HG02885 (cell line): ENCODE measurements around the gene AFAP1.
A peak's percentile ranks its signal among the peaks of the same experiment; 100 is the strongest.

ENCODE experiments used
- ATAC-seq: cut with Tn5 transposase; IDR thresholded peaks from one replicate; pipeline ENCODE4 v1.9.1; 2021; ENCODE audit warnings: mild to moderate bottlenecking; ENCODE audit not compliant: unreplicated experiment, poor library complexity

The AFAP1 gene, protein sequence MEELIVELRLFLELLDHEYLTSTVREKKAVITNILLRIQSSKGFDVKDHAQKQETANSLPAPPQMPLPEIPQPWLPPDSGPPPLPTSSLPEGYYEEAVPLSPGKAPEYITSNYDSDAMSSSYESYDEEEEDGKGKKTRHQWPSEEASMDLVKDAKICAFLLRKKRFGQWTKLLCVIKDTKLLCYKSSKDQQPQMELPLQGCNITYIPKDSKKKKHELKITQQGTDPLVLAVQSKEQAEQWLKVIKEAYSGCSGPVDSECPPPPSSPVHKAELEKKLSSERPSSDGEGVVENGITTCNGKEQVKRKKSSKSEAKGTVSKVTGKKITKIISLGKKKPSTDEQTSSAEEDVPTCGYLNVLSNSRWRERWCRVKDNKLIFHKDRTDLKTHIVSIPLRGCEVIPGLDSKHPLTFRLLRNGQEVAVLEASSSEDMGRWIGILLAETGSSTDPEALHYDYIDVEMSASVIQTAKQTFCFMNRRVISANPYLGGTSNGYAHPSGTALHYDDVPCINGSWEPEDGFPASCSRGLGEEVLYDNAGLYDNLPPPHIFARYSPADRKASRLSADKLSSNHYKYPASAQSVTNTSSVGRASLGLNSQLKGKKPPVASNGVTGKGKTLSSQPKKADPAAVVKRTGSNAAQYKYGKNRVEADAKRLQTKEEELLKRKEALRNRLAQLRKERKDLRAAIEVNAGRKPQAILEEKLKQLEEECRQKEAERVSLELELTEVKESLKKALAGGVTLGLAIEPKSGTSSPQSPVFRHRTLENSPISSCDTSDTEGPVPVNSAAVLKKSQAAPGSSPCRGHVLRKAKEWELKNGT

DNA sequence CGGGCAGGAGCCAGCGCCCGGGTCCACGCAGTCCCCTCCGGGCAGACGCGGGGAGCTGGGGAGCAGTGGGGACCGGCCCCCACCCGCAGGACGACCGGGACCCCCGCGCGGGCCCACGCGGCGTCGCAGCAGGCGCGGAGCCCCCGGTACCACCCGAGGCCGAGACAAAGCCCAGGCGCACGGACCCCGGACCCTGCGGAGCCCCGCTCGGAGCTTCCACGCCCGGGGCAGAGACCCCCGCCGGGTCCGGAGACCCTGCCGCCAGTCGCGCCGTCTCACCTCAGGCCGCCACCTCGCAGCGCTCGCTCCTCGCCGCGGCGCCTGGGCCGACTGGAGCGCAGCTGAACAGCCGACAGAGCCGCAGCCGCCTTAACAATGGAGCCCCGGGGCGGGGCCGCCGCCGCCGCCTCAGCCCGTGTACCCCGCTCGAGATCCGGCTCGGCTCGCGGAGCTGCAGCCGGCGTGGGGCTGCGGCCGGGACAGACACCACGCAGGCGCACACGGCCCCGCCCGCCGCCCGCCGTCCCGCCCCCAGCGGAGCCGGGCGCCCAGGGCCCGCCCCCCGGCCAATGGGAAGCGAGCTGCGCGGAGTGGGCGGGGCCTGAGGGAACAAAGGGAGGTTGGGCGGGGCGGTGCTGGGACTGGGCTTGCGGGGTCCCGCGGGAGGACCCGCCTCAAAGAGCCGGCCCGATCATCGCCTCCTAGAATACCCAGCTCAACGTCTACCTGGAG is at the start of gene AFAP1:
Gene AFAP1 (minus strand): TSS at position 485 of the 732 bp plus-strand sequence. CDS start 67,783 bp downstream, outside the sequence.
- peak; percentile 91 for ATAC-seq

GRCh38 chr4:7988437-7988836 is 48.8 kb upstream of the AFAP1 start:
- ATAC-seq: no peak

- ATAC-seq: peak; percentile 79
Measured at GRCh38 chr4:7987148-7987989, 47.7 kb upstream of the AFAP1 start.

DNA sequence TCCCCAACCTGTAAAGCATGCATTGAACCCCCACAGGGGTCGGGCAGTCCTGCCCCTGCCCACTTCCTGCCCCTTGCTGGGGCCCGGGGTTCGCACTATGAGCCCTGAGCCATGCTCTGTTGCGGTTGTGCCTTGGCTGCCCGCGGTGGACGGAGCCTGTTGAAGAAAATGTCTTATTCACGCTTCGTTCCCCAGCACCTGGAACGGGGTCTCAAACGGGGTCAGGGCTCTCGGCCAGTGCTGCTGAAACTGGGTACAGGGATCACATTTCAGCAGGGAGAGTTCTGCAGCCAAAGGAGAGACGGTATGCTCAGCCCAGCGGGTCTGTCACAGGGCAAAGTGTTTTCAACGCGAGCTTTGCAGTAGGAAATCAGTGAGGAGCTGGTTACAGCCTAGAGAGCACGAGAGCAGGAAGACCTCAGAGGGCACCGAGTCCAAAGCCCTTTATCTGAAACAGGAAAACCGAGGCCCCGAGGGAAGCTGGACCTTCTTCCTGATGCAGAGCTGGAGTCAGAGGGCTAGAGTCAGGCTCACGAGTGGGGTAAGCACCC is 46.3 kb upstream of the AFAP1 start:
- no peak for ATAC-seq

DNA sequence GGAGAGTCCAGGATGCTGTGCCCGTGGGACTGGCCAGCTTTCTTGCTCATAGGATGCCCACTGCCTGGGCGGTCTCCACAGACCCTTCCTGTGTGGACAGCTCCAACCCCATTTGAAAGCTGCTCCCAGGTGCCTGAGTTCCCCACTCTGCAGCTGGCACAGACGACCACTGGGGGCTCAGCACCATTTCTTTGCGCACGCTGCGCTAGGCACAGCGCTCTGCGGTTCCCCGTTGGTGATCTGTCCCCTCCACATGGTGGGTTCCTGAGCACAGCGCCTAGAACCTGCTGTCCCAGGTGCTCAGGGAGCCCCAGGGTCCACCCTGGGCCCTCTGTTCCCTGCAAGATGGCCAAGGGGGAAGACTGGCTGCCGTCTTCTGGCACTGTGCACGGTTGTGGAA is 45.4 kb upstream of the AFAP1 start:
- no peak for ATAC-seq

DNA sequence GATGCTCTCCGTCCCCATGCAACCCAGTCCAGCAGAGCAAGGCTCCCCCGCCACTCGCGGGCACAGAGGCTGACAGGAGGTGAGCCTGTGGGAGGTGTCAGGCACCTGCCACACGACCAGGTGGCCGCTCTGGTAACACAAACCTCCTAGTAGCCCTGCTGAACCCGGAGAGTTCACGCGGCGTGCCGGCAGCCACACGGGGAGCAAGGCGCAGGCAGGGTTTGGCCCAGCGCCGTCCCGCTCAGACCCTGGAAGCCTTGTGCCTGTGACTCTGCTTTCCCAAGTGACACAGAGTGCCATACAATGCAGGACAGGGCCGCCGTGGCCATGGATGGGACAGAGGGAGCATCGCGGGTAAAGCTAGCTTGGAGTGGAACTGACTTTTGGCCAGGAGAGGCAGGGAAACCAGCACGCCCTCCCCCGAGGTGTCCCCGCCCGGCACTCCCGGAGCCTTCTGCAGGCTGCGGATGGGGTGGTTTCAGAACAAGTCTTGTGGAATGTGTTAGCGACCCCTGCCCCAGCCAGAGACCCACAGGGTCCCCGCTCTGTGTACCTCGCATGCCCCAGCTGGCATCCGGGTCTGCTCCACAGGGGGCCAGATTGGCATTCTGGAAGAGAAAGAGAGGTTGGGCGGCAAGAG is 44.7 kb upstream of the AFAP1 start:
- ATAC-seq: no peak

- ATAC-seq: no peak
Measured at GRCh38 chr4:7983296-7983695, 43.6 kb upstream of the AFAP1 start.

GRCh38 chr4:7981738-7982394 is 42.2 kb upstream of the AFAP1 start:
- ATAC-seq: no peak

- no peak for ATAC-seq
Measured at GRCh38 chr4:7980036-7980435, 40.4 kb upstream of the AFAP1 start.

GRCh38 chr4:7979652-7979968 is 39.9 kb upstream of the AFAP1 start:
- no peak for ATAC-seq

DNA sequence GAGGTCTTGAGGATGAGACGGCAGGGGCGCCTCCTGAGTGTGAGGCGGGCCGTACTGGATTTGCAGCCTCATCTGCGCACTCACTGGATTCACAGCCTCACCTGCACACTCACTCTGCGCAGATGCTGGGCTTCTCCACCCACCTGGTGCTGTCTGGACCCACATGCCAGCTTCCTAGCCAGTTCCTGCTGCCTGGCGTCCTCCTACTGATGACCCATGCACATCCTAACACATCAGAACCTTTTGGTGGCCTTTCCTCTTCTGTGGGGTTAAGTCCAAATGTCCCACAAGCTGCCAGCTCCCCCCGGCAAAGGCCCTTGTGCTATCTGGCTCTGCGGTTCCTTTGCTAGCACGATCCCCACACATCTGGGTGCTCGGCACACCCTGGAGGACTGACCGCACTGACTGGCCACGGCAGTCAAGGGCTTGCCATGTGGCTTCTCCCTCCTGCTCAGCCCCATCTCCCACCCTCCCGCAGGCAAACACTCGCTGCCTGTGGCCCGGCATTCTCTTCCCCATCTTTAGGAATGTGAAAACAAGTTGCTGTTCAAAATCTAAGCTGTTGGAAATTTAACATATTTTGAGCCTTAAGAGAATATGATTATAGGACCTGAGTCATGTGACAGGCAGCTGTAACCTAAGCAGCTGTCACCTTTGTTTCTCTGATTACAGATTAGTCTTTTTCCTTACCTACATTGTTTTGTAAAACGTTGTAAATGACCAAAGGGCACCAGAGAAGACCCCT is 39.4 kb upstream of the AFAP1 start:
- ATAC-seq: no peak

- ATAC-seq: no peak
Measured at GRCh38 chr4:7978489-7978888, 38.8 kb upstream of the AFAP1 start.

- ATAC-seq: no peak
Measured at GRCh38 chr4:7976634-7977033, 37.0 kb upstream of the AFAP1 start.

- no peak for ATAC-seq
Measured at GRCh38 chr4:7976025-7976424, 36.4 kb upstream of the AFAP1 start.

DNA sequence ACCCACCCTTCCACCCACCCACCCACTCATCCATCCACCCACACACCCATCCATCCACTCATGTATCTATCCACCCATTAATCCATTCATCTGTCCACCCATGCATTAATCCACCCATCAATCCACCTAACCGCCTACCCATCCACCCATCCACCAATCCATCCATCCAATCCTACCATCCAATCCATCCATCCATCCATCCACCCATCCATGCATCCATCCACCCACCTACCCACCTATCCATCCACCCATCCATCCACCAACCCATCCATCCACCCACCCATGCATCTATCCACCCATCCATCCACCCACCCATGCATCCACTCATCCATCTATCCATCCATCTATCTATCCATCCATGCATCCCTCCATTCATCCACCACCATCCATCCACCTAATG is 34.8 kb upstream of the AFAP1 start:
- no peak for ATAC-seq

DNA sequence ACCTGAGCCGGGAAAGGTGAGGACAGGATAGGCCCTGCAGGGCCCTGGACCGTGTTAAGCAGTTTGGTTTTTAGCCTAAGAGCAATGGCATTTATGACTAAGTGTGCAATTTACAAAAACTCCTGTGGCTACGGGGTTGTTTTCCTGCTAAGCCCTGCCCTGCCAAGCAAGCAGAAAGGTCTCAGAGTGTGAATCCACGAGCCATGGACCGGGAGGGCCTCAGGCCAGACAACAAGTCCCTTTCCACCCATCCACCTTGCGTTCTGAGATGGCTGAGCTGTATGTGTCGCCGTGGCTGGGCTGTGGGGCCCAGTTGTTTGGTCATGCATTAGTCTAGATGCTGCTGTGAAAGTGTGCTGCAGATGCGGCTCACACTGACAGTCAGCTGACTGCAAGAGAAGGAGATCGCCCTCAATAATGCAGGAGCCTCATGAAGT is 33.9 kb upstream of the AFAP1 start:
- ATAC-seq: no peak

- ATAC-seq: no peak
Measured at GRCh38 chr4:7971881-7972500, 32.3 kb upstream of the AFAP1 start.

DNA sequence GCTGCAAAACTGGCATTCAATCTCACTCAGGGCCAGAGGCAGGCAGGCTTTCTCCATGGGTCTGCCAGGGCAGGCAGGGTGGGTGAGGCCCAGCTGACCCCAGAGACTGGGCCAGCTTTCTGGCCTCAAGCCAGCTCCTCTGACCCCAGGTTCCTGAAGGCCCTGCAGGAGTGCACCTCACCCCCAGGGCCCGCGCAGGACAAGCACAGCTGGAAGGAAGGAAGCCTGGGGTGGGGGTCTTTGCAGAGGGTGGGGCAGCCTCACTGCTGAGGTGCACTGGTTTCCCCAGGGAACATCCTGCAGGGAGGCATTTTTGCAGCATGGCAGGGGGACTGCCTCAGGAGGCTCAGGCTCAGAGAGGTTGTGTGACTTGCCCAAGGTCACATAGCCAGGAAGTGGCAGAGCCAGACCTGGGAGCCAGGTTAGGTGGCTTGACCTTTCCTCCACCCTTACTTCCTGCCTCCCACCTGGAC is 31.5 kb upstream of the AFAP1 start:
- no peak for ATAC-seq
